GM10248 (cell line): ENCODE data around the gene DTNA.

Experiments
- CTCF ChIA-PET: fragments of 300-600 bp; sonication (Branson Sonifier 250); formaldehyde crosslinking; extraction: SDS; loops from one replicate; lab custom pipeline; 2021; ENCODE audit warnings: antibody characterized with exemption; lab: Yijun Ruan, JAX
- POLR2A ChIA-PET: fragments of 350-650 bp; sonication (Branson Sonifier 250); formaldehyde crosslinking; extraction: SDS; loops from one replicate; lab custom pipeline; 2020; ENCODE audit warnings: antibody characterized with exemption; lab: Yijun Ruan, JAX
- DNase-seq: peaks from one replicate; pipeline ENCODE4 v3.0.0; 2012; ENCODE audit errors: extremely low spot score
- CTCF ChIP-seq: IDR thresholded peaks from 2 replicates; pipeline ENCODE4 v1.5.1; 2012; ENCODE audit warnings: mild to moderate bottlenecking, low read depth; ENCODE audit errors: extremely low read depth, missing control alignments, control extremely low read depth

Gene DTNA

DNA sequence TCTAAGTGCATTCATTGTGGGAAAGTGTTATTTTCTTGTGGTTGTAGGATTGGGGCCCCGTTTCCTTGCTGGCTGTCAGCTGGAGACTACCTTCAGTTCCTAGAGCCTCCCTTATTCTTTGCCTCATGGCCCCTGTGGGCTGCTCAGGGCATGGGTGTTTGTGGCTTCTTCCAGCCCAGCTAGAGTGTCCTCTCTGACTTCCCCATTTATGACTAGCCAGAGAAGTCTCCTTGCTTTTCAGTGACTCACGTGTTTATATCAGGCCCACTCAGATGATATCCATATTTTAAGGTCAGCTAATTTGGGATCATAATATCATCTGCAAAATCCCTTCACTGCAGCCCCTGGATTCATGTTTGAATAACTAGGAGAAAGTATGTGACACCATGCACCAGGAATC is 62.8 kb downstream of the DTNA start:
- DNase-seq: no peak
- CTCF ChIA-PET: interaction anchor here (1.1 to 1.7 kb wide), 3 partner anchors 9 to 25 kb away, joined by 3 to 7 read pairs (median 3); no protein-coding TSS in a partner anchor
- POLR2A ChIA-PET: no interaction called here
- TF ChIP-seq CTCF: no peak

GRCh38 chr18:34773378-34773777 is 63.3 kb downstream of the DTNA start:
- no peak for DNase-seq
- CTCF ChIA-PET: interaction anchor here (1.1 to 1.7 kb wide), 3 partner anchors 10 to 25 kb away, joined by 3 to 7 read pairs (median 4); no protein-coding TSS in a partner anchor
- TF ChIP-seq CTCF: no peak
- POLR2A ChIA-PET: no interaction called here

DNA sequence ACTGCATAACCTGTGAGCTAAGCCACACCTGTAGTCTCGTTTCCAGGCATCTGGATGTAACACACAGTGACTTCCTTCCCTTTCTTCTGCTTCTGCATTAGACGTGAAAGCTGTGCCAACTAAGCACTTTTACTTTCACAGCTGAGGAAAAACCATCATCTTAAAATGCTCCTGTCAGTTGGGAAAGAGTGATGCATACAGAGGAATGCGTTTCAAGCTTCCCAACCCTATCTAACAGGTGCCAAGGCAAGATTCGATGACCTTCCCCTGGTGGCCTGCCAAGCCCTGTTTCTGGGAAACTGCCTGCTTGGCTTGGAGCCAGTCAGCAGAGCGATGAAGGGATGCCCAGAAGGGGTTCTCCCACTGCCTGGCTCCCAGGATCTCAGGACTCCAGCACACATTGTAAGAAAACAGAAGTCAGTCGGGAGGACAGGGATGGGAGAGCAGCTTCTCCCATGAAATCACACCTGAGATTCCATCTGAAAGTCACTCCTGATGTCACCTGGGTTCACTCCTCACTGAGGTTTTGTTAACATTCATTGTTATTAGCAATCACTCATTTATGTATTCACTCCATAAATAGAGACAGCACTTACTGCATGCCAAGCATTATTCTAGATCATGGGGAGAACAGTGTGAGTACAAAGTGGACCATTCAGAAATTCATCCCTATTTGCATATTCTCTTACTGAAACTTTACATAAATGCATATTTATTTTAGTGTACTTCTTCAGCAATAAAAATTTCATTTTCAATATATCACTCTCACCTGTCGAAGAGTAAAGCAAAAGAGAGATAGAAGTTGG is 64.1 kb downstream of the DTNA start:
- no peak for DNase-seq
- no peak for TF ChIP-seq CTCF
- POLR2A ChIA-PET: no interaction called here
- CTCF ChIA-PET: interaction anchor here (1.1 to 1.3 kb wide), 2 partner anchors 14 to 24 kb away, joined by 3 to 4 read pairs; no protein-coding TSS in a partner anchor

GRCh38 chr18:34775461-34775860 is 65.4 kb downstream of the DTNA start:
- DNase-seq: no peak
- POLR2A ChIA-PET: no interaction called here
- no peak for TF ChIP-seq CTCF
- CTCF ChIA-PET: no interaction called here

GRCh38 chr18:34779112-34779511 is 69.0 kb downstream of the DTNA start:
- DNase-seq: no peak
- no peak for TF ChIP-seq CTCF
- POLR2A ChIA-PET: no interaction called here
- CTCF ChIA-PET: interaction anchor here (1.5 to 3.9 kb wide), 2 partner anchors 9 to 31 kb away, joined by 3 to 20 read pairs; no protein-coding TSS in a partner anchor

DNA sequence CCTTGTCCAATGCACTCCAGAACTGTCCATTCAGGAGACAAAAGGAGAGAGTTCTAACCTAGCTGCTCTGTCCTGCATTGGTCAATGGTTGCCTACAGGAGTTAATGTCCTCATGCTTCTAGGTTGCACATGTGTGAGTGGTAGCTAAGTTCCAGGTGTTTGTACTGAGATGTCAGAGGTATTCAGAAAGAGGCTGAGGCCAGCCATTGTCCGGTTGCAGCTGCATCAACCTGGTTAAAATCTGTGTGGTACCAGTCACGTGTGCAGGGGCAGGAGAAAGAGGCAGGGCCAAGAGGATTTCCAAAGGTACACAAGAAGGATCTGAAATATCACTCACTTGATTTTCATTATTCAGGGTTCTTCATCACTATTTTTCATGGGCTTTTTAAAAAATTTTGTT is 70.8 kb downstream of the DTNA start:
- ChIA-PET POLR2A (no interaction called here), CTCF (interaction anchor here (0.8 to 1.1 kb wide), 2 partner anchors 30 to 1570 kb away, joined by 3 read pairs; no protein-coding TSS in a partner anchor)
- DNase-seq: no peak
- no peak for TF ChIP-seq CTCF
